Activated CD4-positive, alpha-beta T cell treated with anti-CD3 and anti-CD28 coated beads, Interleukin-2, amount 50 U/mL, for 48 hours (primary cell): Measurements from ENCODE around the gene TMEM184C.

ENCODE experiments used
- DNase-seq, 2 experiments: peaks; one replicate each; pipeline ENCODE4 v3.0.0-alpha.2; 2020

The TMEM184C gene

GRCh38 chr4:147605499-147605898 lies 11.7 kb upstream of the TMEM184C start:
- no peak for DNase-seq

GRCh38 chr4:147607471-147607870 lies 9.7 kb upstream of the TMEM184C start:
- no peak for DNase-seq

- DNase-seq, result no peak
Observed at GRCh38 chr4:147610686-147611085, 6.5 kb upstream of the TMEM184C start.

GRCh38 chr4:147616849-147617172 lies 386 bp upstream of the TMEM184C start:
- DNase-seq, result no peak

GRCh38 chr4:147617841-147618691 lies 869 bp downstream of the TMEM184C start:
- no peak for DNase-seq

- DNase-seq, result no peak
Observed at GRCh38 chr4:147620315-147620714, 3.1 kb downstream of the TMEM184C start.

GRCh38 chr4:147625733-147626132 lies 8.5 kb downstream of the TMEM184C start:
- DNase-seq, result no peak

GRCh38 chr4:147626903-147627302 lies 9.7 kb downstream of the TMEM184C start:
- DNase-seq, result no peak

- no peak for DNase-seq
Observed at GRCh38 chr4:147628415-147628814, 11.2 kb downstream of the TMEM184C start.

GRCh38 chr4:147629783-147630730 lies 12.9 kb downstream of the TMEM184C start:
- no peak for DNase-seq

- DNase-seq, result no peak
Observed at GRCh38 chr4:147633113-147633512, 15.9 kb downstream of the TMEM184C start.

GRCh38 chr4:147633643-147634042 lies 16.4 kb downstream of the TMEM184C start:
- no peak for DNase-seq

GRCh38 chr4:147635348-147635747 lies 18.2 kb downstream of the TMEM184C start:
- DNase-seq, result no peak

GRCh38 chr4:147638365-147638764 lies 21.2 kb downstream of the TMEM184C start:
- DNase-seq, result no peak

GRCh38 chr4:147638942-147639341 lies 21.7 kb downstream of the TMEM184C start:
- DNase-seq, result no peak

GRCh38 chr4:147639388-147639787 lies 22.2 kb downstream of the TMEM184C start:
- DNase-seq, result no peak

GRCh38 chr4:147640331-147640730 lies 23.1 kb downstream of the TMEM184C start:
- DNase-seq, result no peak

- DNase-seq, result no peak
Observed at GRCh38 chr4:147643616-147644015, 26.4 kb downstream of the TMEM184C start.

GRCh38 chr4:147644471-147644870 lies 27.3 kb downstream of the TMEM184C start:
- no peak for DNase-seq

- DNase-seq, result no peak
Observed at GRCh38 chr4:147645099-147645498, 27.9 kb downstream of the TMEM184C start.

GRCh38 chr4:147648656-147649055 lies 31.5 kb downstream of the TMEM184C start:
- DNase-seq, result no peak

GRCh38 chr4:147651563-147651962 lies 34.4 kb downstream of the TMEM184C start:
- DNase-seq, result no peak

- no peak for DNase-seq
Observed at GRCh38 chr4:147655639-147656038, 38.4 kb downstream of the TMEM184C start.

- DNase-seq, result no peak
Observed at GRCh38 chr4:147658501-147658900, 41.3 kb downstream of the TMEM184C start.
